B cell (primary cell): ENCODE data around the gene PAX4. TPM values are rescaled to one million over a fixed set of nuclear protein-coding genes. Genes with fewer than 3 reads are reported as not detected.

Source experiments
- ATAC-seq: fragments of 200-7000 bp; cut with Tn5 transposase; one replicate; pipeline ENCODE4 v1.10.0; 2021; ENCODE audit warnings: low read depth, mild to moderate bottlenecking, moderate number of reproducible peaks, moderate library complexity
- CTCF ChIA-PET: fragments of 350-600 bp; sonication (Branson Sonifier 250); formaldehyde crosslinking; loops from one replicate; lab custom pipeline; 2021; ENCODE audit warnings: antibody characterized with exemption, inconsistent platforms; lab: Charles Lee
- POLR2A ChIA-PET: fragments of 350-600 bp; sonication (Branson Sonifier 250); formaldehyde crosslinking; loops from one replicate; lab custom pipeline; 2021; ENCODE audit warnings: antibody characterized with exemption; lab: Charles Lee
- DNase-seq: peaks from one replicate; pipeline ENCODE4 v3.0.0; 2013
- H2AFZ ChIP-seq: 2 replicates; pipeline ENCODE4 v1.6.1; 2012; ENCODE audit warnings: mild to moderate bottlenecking, low read depth, low read length; ENCODE audit not compliant: insufficient read depth, poor library complexity, severe bottlenecking
- H3K27ac ChIP-seq, 2 donors: 1 replicate in 1 of 2; 2 replicates in 1 of 2; pipeline ENCODE4 v1.5.1; 2012 to 2013; ENCODE audit warnings: low read length in 2 of 2, mild to moderate bottlenecking in 2 of 2, moderate library complexity in 1 of 2
- H3K27me3 ChIP-seq, 4 experiments: fragments of 200-600 bp in 1 of 4; sonication (generic) in 1 of 4; replicated peaks in 1 of 4; 1 replicate in 2 of 4; 2 replicates in 2 of 4; pipeline versions ENCODE4 v1.6.1 to v1.7.0; 2013 to 2016; ENCODE audit warnings: low read length in 3 of 4, mild to moderate bottlenecking in 2 of 4, mixed read lengths in 1 of 4, moderate library complexity in 1 of 4; ENCODE audit not compliant: insufficient read depth in 4 of 4, control insufficient read depth in 3 of 4; ENCODE audit errors: control extremely low read depth in 1 of 4
- H3K36me3 ChIP-seq, 2 experiments: replicated peaks in 1 of 2; 1 replicate in 1 of 2; 2 replicates in 1 of 2; pipeline versions ENCODE4 v1.6.1 to v1.7.1; 2013; ENCODE audit warnings: low read length in 1 of 2; ENCODE audit not compliant: insufficient read depth in 2 of 2, control insufficient read depth in 1 of 2; ENCODE audit errors: control extremely low read depth in 1 of 2, extremely low read depth in 1 of 2
- H3K4me1 ChIP-seq, 2 donors: fragments of 200-600 bp in 1 of 2; sonication (generic) in 1 of 2; 1 replicate in 1 of 2; 2 replicates in 1 of 2; pipeline versions ENCODE4 v1.5.1 to v1.6.1; 2013 to 2017; ENCODE audit warnings: low read length in 2 of 2; ENCODE audit not compliant: control insufficient read depth in 2 of 2, insufficient read depth in 2 of 2
- H3K4me2 ChIP-seq: replicated peaks from 2 replicates; pipeline ENCODE3; 2012; ENCODE audit warnings: mild to moderate bottlenecking, low read depth, low read length; ENCODE audit not compliant: poor library complexity, severe bottlenecking
- H3K4me3 ChIP-seq, 5 experiments: fragments of 200-600 bp in 1 of 5; sonication (generic) in 1 of 5; 1 replicate in 3 of 5; 2 replicates in 2 of 5; pipeline versions ENCODE4 v1.5.1 to v1.7.0; 2011 to 2016; ENCODE audit warnings: low read length in 4 of 5, mild to moderate bottlenecking in 4 of 5, low read depth in 2 of 5, control low read depth in 1 of 5, moderate library complexity in 1 of 5; ENCODE audit not compliant: insufficient read depth in 1 of 5; ENCODE audit errors: control extremely low read depth in 1 of 5, extremely low read depth in 1 of 5
- H3K79me2 ChIP-seq: fragments of 200-600 bp; sonication (generic); one replicate; pipeline ENCODE4 v1.6.0; 2016; ENCODE audit warnings: low read length; ENCODE audit not compliant: control insufficient read depth, insufficient read depth
- H3K9ac ChIP-seq: fragments of 200-600 bp; sonication (generic); 2 replicates; pipeline ENCODE4 v1.6.1; 2017; ENCODE audit warnings: mild to moderate bottlenecking, low read length, moderate library complexity
- H3K9me3 ChIP-seq, 3 donors: one replicate each; pipeline versions ENCODE4 v1.6.1 to v1.7.1; 2013; ENCODE audit warnings: low read length in 2 of 3; ENCODE audit not compliant: control insufficient read depth in 2 of 3, insufficient read depth in 1 of 3; ENCODE audit errors: control extremely low read depth in 1 of 3
- H4K20me1 ChIP-seq: 2 replicates; pipeline ENCODE4 v1.6.0; 2012; ENCODE audit warnings: mild to moderate bottlenecking, low read length; ENCODE audit not compliant: insufficient read depth, control insufficient read depth, poor library complexity, severe bottlenecking
- H3K27ac Mint-ChIP-seq: one replicate; pipeline ENCODE4 v1.8.0; 2021; ENCODE audit warnings: mixed read lengths
- H3K27me3 Mint-ChIP-seq: one replicate; pipeline ENCODE4 v1.8.0; 2021; ENCODE audit warnings: mixed read lengths
- H3K4me1 Mint-ChIP-seq: one replicate; pipeline ENCODE4 v1.8.0; 2021; ENCODE audit warnings: mixed read lengths
- H3K4me3 Mint-ChIP-seq: one replicate; pipeline ENCODE4 v1.8.0; 2021; ENCODE audit warnings: mixed read lengths
- H3K9me3 Mint-ChIP-seq: one replicate; pipeline ENCODE4 v1.8.0; 2022; ENCODE audit warnings: mixed read lengths; ENCODE audit not compliant: insufficient read depth
- EZH2 ChIP-seq: IDR thresholded peaks from 2 replicates; pipeline ENCODE4 v1.6.1; 2012; ENCODE audit warnings: borderline replicate concordance, low read depth, mild to moderate bottlenecking, moderate library complexity, low read length; ENCODE audit not compliant: insufficient read depth, poor library complexity, severe bottlenecking
- WGBS: methylation state at CpG from one replicate; pipeline ENCODE4 v1.1.5; 2013; ENCODE audit warnings: missing lambda C conversion rate; ENCODE audit not compliant: insufficient coverage; 5-methylcytosine and 5-hydroxymethylcytosine counted together
- intact Hi-C: fragments of 100-400 bp; cut with micrococcal nuclease; formaldehyde crosslinking; loops from one replicate; pipeline ENCODE4 v1.10.0; 2022
- polyA plus RNA-seq: library from polyadenylated mRNA; depleted of rRNA; stranded (reverse); fragments of >200 nt; gene quantifications from 2 replicates; pipeline ENCODE4 v1.2.3, GENCODE V29; 2012
- total RNA-seq, 2 donors: library from RNA; stranded (reverse); fragments of 120-200 nt in 1 of 2; gene quantifications; 1 replicate in 1 of 2; 2 replicates in 1 of 2; pipeline versions ENCODE4 v1.2.3 to v1.2.4, GENCODE V29; 2013 to 2022
- TF ChIP-seq, protein P1 (sequence below): fragments of 200-600 bp; IDR thresholded peaks from one replicate; pipeline ENCODE4 v1.8.0; 2022; ENCODE audit warnings: antibody characterized with exemption, mild to moderate bottlenecking

PAX4 gene
- total and polyA plus RNA-seq, 2 donors (not counting 1 experiment from before 2014, with no cell fraction given) = not detected

DNA sequence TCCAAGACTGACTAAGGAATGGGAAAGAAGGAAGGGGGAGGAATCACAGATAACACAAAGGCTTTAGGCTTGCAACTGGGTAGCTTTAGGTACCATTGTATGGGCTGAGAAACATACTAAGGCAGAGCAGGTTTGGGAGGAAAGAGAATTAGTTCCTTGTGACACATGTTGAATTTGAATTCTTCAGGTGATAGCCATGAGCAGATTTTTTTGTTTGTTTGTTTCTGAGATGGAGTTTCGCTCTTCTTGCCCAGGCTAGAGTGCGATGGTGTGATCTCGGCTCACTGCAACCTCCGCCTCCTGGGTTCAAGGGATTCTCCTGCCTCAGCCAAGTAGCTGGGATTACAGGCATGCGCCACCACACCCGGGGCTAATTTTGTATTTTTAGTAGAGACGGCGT, 29.7 kb upstream of the PAX4 start:
- no peak for DNase-seq
- Histone ChIP-seq H4K20me1 (peaks cover 4% of the 10 kb centered on the region), H3K79me2 (peaks cover 6% of the 10 kb centered on the region), H3K27me3 (no peaks in the 10 kb centered on the region), H3K27ac (no peak overlapping the region), H3K36me3 (no peaks in the 10 kb centered on the region), H3K4me2 (no peak overlapping the region), H2AFZ (no peak overlapping the region), H3K4me3 (no peak overlapping the region), H3K9ac (no peak overlapping the region), H3K4me1 (peaks cover 10 to 14% of the 10 kb centered on the region in 2 donors), H3K9me3 (peaks cover 0 to 3% (median 0%) of the 10 kb centered on the region in 3 donors)
- ATAC-seq = no peak
- Mint-ChIP-seq H3K4me1 (peaks cover 15% of the 10 kb centered on the region), H3K27me3 (peaks cover 11% of the 10 kb centered on the region), H3K9me3 (no peaks in the 10 kb centered on the region), H3K4me3 (no peak overlapping the region), H3K27ac (no peak overlapping the region)
- CTCF ChIA-PET = interaction anchor here (1.3 kb wide), 1 partner anchor 19 kb away, joined by 3 read pairs; no protein-coding TSS in a partner anchor
- POLR2A ChIA-PET = no interaction called here
- 99% methylated on average over 8 of the region's 8 CpGs for WGBS
- TF ChIP-seq, protein P1, sequence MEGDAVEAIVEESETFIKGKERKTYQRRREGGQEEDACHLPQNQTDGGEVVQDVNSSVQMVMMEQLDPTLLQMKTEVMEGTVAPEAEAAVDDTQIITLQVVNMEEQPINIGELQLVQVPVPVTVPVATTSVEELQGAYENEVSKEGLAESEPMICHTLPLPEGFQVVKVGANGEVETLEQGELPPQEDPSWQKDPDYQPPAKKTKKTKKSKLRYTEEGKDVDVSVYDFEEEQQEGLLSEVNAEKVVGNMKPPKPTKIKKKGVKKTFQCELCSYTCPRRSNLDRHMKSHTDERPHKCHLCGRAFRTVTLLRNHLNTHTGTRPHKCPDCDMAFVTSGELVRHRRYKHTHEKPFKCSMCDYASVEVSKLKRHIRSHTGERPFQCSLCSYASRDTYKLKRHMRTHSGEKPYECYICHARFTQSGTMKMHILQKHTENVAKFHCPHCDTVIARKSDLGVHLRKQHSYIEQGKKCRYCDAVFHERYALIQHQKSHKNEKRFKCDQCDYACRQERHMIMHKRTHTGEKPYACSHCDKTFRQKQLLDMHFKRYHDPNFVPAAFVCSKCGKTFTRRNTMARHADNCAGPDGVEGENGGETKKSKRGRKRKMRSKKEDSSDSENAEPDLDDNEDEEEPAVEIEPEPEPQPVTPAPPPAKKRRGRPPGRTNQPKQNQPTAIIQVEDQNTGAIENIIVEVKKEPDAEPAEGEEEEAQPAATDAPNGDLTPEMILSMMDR = no peak
- no peak for TF ChIP-seq EZH2
- intact Hi-C loops = no loop called here

- no peak overlapping the region for H2AFZ ChIP-seq
- ChIA-PET CTCF (no interaction called here), POLR2A (no interaction called here)
- Mint-ChIP-seq H3K4me1 (no peaks in the 10 kb centered on the region), H3K9me3 (no peaks in the 10 kb centered on the region), H3K27ac (no peak overlapping the region), H3K27me3 (peaks cover 26% of the 10 kb centered on the region), H3K4me3 (no peak overlapping the region)
- H3K4me3 ChIP-seq = no peak overlapping the region
- H3K9ac ChIP-seq = no peak overlapping the region
- TF ChIP-seq, protein P1 = no peak
- TF ChIP-seq EZH2 = no peak
- no peaks in the 10 kb centered on the region for H3K4me1 ChIP-seq
- H3K27me3 ChIP-seq = peaks cover 0 to 3% (median under 1%) of the 10 kb centered on the region in 4 experiments
- H3K27ac ChIP-seq = no peak overlapping the region
- H4K20me1 ChIP-seq = no peaks in the 10 kb centered on the region
- no peaks in the 10 kb centered on the region for H3K79me2 ChIP-seq
- H3K4me2 ChIP-seq = no peak overlapping the region
- H3K9me3 ChIP-seq = no peaks in the 10 kb centered on the region
- no peak for DNase-seq
- no peaks in the 10 kb centered on the region for H3K36me3 ChIP-seq
- intact Hi-C loops = no loop called here
- 75% methylated on average over 1 of the region's 2 CpGs for WGBS
- no peak for ATAC-seq
Observed at GRCh38 chr7:127644484-127644883, 26.5 kb upstream of the PAX4 start.
